SK-N-SH treated with all-trans-retinoic acid at 6 μM for 48 hours (cell line): Measurements from ENCODE around the gene ITGB4.

Experiments
- ARNTL ChIP-seq: fragments of 450-650 bp; formaldehyde crosslinking; IDR thresholded peaks from 2 replicates; pipeline ENCODE4 v1.5.0; 2020; ENCODE audit warnings: low read depth, mild to moderate bottlenecking, moderate library complexity, borderline replicate concordance
- CSDC2 ChIP-seq: fragments of 250-450 bp; sonication (Bioruptor Pico); IDR thresholded peaks from 2 replicates; pipeline ENCODE4 v1.5.0; 2020; ENCODE audit warnings: mild to moderate bottlenecking, moderate library complexity
- CSRNP3 ChIP-seq: fragments of 250-450 bp; sonication (Bioruptor Pico); IDR thresholded peaks from 2 replicates; pipeline ENCODE4 v1.5.1; 2021; ENCODE audit warnings: mild to moderate bottlenecking, moderate library complexity
- PATZ1 ChIP-seq: fragments of 250-450 bp; sonication (Bioruptor Pico); IDR thresholded peaks from 2 replicates; pipeline ENCODE4 v1.8.0; 2020; ENCODE audit warnings: mild to moderate bottlenecking, moderate library complexity, borderline replicate concordance
- POU6F1 ChIP-seq: fragments of 250-450 bp; sonication (Bioruptor Pico); IDR thresholded peaks from 2 replicates; pipeline ENCODE4 v1.8.0; 2021; ENCODE audit warnings: low read depth, mild to moderate bottlenecking, moderate library complexity, borderline replicate concordance
- ZFP30 ChIP-seq: fragments of 450-650 bp; formaldehyde crosslinking; IDR thresholded peaks from 2 replicates; pipeline ENCODE4 v1.5.0; 2022; ENCODE audit warnings: mild to moderate bottlenecking, moderate library complexity
- ZNF8 ChIP-seq: fragments of 450-650 bp; formaldehyde crosslinking; IDR thresholded peaks from 2 replicates; pipeline ENCODE4 v1.5.0; 2020; ENCODE audit warnings: mild to moderate bottlenecking, moderate library complexity

GRCh38 chr17:75784473-75785015 lies 63.3 kb downstream of the ITGB4 start, which contains the start of gene UNK:
- TF ChIP-seq PATZ1 (CRISPR knock-in tag) (no peak), ZFP30 (CRISPR knock-in tag) (no peak), CSRNP3 (CRISPR knock-in tag) (no peak), POU6F1 (CRISPR knock-in tag) (no peak), CSDC2 (peak; percentile 95; the same call in 1 of the 2 replicates), ARNTL (CRISPR knock-in tag) (no peak), ZNF8 (CRISPR knock-in tag) (no peak)
